Measurements from ENCODE around the gene PRTFDC1.
A peak's percentile ranks its signal among the peaks of the same experiment; 100 is the strongest.
"Not testable (repeated sequence)": the region's sequence is repeated elsewhere in the genome, so short reads cannot be mapped to it uniquely, and the experiment has no call there.

Gene PRTFDC1

GRCh38 chr10:24843256-24843655 lies 109.2 kb downstream of the PRTFDC1 start:
- no peak for DNase-seq (ENCODE audit: low read depth in 2 of 2)

- DNase-seq (ENCODE audit: low read depth in 2 of 2) = no peak
These were observed 109.5 kb downstream of the PRTFDC1 start for GRCh38 chr10:24842856-24843255.

- no peak for DNase-seq (ENCODE audit: low read depth in 2 of 2)
These were observed 110.9 kb downstream of the PRTFDC1 start for GRCh38 chr10:24841530-24841929.

GRCh38 chr10:24840784-24841183 lies 111.6 kb downstream of the PRTFDC1 start:
- no peak for DNase-seq (ENCODE audit: low read depth in 2 of 2)

- not testable (repeated sequence) for DNase-seq (ENCODE audit: low read depth in 2 of 2)
These were observed 114.6 kb downstream of the PRTFDC1 start for GRCh38 chr10:24837781-24838180.

GRCh38 chr10:24834869-24835268 lies 117.5 kb downstream of the PRTFDC1 start:
- no peak for DNase-seq (ENCODE audit: low read depth in 2 of 2)

GRCh38 chr10:24826009-24826408 lies 126.4 kb downstream of the PRTFDC1 start:
- peak; percentile 55 to 58 for DNase-seq (ENCODE audit: low read depth in 2 of 2)

GRCh38 chr10:24825551-24825950 lies 126.9 kb downstream of the PRTFDC1 start:
- peak; percentile 9 to 21 for DNase-seq (ENCODE audit: low read depth in 2 of 2)

GRCh38 chr10:24824536-24824935 lies 127.9 kb downstream of the PRTFDC1 start:
- no peak for DNase-seq (ENCODE audit: low read depth in 2 of 2)

GRCh38 chr10:24824124-24824523 lies 128.3 kb downstream of the PRTFDC1 start:
- no peak for DNase-seq (ENCODE audit: low read depth in 2 of 2)

- DNase-seq (ENCODE audit: low read depth in 2 of 2) = no peak
These were observed 129.8 kb downstream of the PRTFDC1 start for GRCh38 chr10:24822590-24822989.

- no peak for DNase-seq (ENCODE audit: low read depth in 2 of 2)
These were observed 130.4 kb downstream of the PRTFDC1 start for GRCh38 chr10:24821986-24822385.

- no peak for DNase-seq (ENCODE audit: low read depth in 2 of 2)
These were observed 135.5 kb downstream of the PRTFDC1 start for GRCh38 chr10:24816868-24817396.

- no peak for DNase-seq (ENCODE audit: low read depth in 2 of 2)
These were observed 137.7 kb downstream of the PRTFDC1 start for GRCh38 chr10:24814568-24815313.

GRCh38 chr10:24813856-24814255 lies 138.6 kb downstream of the PRTFDC1 start:
- DNase-seq (ENCODE audit: low read depth in 2 of 2) = no peak

- DNase-seq (ENCODE audit: low read depth in 2 of 2) = no peak
These were observed 146.1 kb downstream of the PRTFDC1 start for GRCh38 chr10:24806262-24806661.

- no peak for DNase-seq (ENCODE audit: low read depth in 2 of 2)
These were observed 147.4 kb downstream of the PRTFDC1 start for GRCh38 chr10:24804956-24805355.

GRCh38 chr10:24804392-24804791 lies 148.0 kb downstream of the PRTFDC1 start:
- DNase-seq (ENCODE audit: low read depth in 2 of 2) = no peak

- DNase-seq (ENCODE audit: low read depth in 2 of 2) = no peak
These were observed 150.0 kb downstream of the PRTFDC1 start for GRCh38 chr10:24802378-24802777.

- no peak for DNase-seq (ENCODE audit: low read depth in 2 of 2)
These were observed 151.5 kb downstream of the PRTFDC1 start for GRCh38 chr10:24800861-24801260.
